ENCODE measurements around the gene ZNF738.

The ZNF738 gene

DNA sequence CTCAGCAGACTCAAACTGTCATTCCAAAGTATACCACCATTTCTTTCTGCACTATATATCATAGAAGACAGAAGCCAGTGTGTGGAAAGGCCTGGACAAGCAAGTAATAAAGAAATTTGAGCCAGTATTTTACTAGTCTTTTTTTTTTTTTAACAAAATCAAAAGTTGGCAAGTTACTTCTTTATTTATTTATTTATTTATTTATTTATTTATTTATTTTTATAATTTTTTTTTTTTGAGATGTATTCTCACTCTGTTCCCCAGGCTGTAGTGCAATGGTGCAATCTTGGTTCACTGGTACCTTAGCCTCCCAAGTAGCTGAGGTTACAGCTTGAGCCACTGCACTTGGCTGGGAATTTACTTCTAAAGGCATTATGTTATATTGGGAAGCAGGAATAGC lies 63.4 kb downstream of the ZNF738 start:
- DNase-seq (ENCODE audit: extremely low read depth in 1 of 2, low read depth in 1 of 2): no peak

DNA sequence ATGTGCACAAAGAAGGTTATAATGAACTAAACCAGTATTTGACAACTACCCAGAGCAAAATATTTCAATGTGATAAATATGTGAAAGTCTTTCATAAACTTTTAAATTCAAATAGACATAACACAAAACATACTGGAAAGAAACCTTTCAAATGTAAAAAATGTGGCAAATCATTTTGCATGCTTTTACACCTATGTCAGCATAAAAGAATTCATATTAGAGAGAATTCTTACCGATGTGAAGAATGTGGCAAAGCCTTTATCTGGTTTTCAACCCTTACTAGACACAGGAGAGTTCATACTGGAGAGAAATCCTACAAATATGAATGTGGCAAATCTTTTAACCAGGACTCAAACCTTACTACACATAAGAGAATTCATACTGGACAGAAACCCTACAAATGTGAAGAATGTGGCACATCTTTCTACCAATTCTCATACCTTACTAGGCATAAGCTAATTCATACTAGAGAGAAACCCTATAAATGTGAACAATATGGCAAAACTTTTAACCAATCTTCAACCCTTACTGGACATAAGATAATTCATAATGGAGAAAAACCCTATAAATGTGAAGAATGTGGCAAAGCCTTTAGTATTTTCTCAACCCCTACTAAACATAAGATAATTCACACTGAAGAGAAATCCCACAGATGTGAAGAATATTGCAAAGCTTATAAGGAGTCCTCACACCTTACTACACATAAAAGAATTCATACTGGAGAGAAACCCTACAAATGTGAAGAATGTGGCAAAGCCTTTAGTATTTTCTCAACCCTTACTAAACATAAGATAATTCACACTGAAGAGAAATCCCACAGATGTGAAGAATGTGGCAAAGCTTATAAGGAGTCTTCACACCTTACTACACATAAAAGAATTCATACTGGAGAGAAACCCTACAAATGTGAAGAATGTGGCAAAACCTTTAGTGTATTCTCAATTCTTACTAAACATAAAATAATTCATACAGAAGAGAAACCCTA lies 64.5 kb downstream of the ZNF738 start:
- DNase-seq (ENCODE audit: extremely low read depth in 1 of 2, low read depth in 1 of 2): no peak
